Body of pancreas (tissue), 4 donors: ENCODE data around the gene FHL1.

Experiments used
- CTCF ChIP-seq, 7 experiments: fragments of 450-650 bp in 4 of 7; fragments of 200-600 bp in 3 of 7; sonication (generic) in 3 of 7; IDR thresholded peaks; one replicate each; pipeline ENCODE4 v1.5.1; 2016 to 2019; ENCODE audit warnings: antibody characterized with exemption in 7 of 7
- POLR2A ChIP-seq, 3 donors: fragments of 450-650 bp; IDR thresholded peaks; one replicate each; pipeline ENCODE4 v1.6.1; 2016; ENCODE audit warnings: antibody characterized with exemption in 3 of 3, mild to moderate bottlenecking in 2 of 3

- TF ChIP-seq CTCF (IDR thresholded peaks at IDR 0.05) (no peak), POLR2A (IDR thresholded peaks at IDR 0.05) (no peak)
Observed at GRCh38 chrX:136207546-136207945, 60.2 kb downstream of the FHL1 start.
